SK-MEL-5 (cell line): ENCODE data around the gene TTLL1. TPM values are rescaled to one million over a fixed set of nuclear protein-coding genes. Genes with fewer than 3 reads are reported as not detected.
"Not testable (repeated sequence)": the region's sequence is repeated elsewhere in the genome, so short reads cannot be mapped to it uniquely, and the experiment has no call there.

Source experiments
- DNase-seq: peaks from one replicate; pipeline ENCODE4 v3.0.0-alpha.2; 2016; ENCODE audit warnings: low read depth, low spot score
- in situ Hi-C: cut with HindIII; loops from 2 replicates; pipeline ENCODE4 v1.10.0; 2016; ENCODE audit warnings: low sequenced_read_pairs, high pct_unique_total_duplicates, low pct_unique_long_range_greater_than_20kb
- total RNA-seq: library from RNA; depleted of rRNA; stranded (reverse); fragments of >200 nt; shearing (Covaris generic); gene quantifications from 2 replicates; pipeline ENCODE4 v1.2.3, GENCODE V29; 2014

The TTLL1 gene
- total RNA-seq, 1 experiment from 2014 or later, result 6.2 TPM

GRCh38 chr22:43036282-43036829, 52.8 kb downstream of the TTLL1 start:
- in situ Hi-C loops, result no loop called here
- no peak for DNase-seq

GRCh38 chr22:43035250-43035649, 53.9 kb downstream of the TTLL1 start:
- DNase-seq, result no peak
- in situ Hi-C loops, result no loop called here

GRCh38 chr22:43031617-43032016, 57.6 kb downstream of the TTLL1 start:
- DNase-seq, result no peak
- in situ Hi-C loops, result no loop called here

GRCh38 chr22:43018615-43019014, 70.6 kb downstream of the TTLL1 start:
- no peak for DNase-seq
- in situ Hi-C loops, result no loop called here

- in situ Hi-C loops, result no loop called here
Observed at GRCh38 chr22:43017525-43018460, 71.4 kb downstream of the TTLL1 start.

GRCh38 chr22:43016150-43016549, 73.0 kb downstream of the TTLL1 start:
- DNase-seq, in situ Hi-C loops: not testable (repeated sequence)

More at GRCh38 chr22:43017525-43018460, 71.4 kb downstream of the TTLL1 start:
- peak; percentile 30 for DNase-seq

GRCh38 chr22:43015677-43016042, 73.5 kb downstream of the TTLL1 start:
- in situ Hi-C loops, result no loop called here

GRCh38 chr22:43014869-43015676, 74.1 kb downstream of the TTLL1 start, which contains the start of gene PACSIN2:
PACSIN2 (minus strand) TSS chr22:43015149; CDS start chr22:42912080, 103,069 bp downstream.
- in situ Hi-C loops, result no loop called here

More at GRCh38 chr22:43015677-43016042, 73.5 kb downstream of the TTLL1 start:
- no peak for DNase-seq

GRCh38 chr22:43014316-43014868, 74.8 kb downstream of the TTLL1 start:
- in situ Hi-C loops, result no loop called here
- peak; percentile 46 for DNase-seq

More at GRCh38 chr22:43014869-43015676, 74.1 kb downstream of the TTLL1 start, which contains the start of gene PACSIN2:
- DNase-seq, result peak; percentile 99

- DNase-seq, result peak; percentile 21
- in situ Hi-C loops, result no loop called here
Observed at GRCh38 chr22:43013355-43014315, 75.6 kb downstream of the TTLL1 start.

GRCh38 chr22:43012390-43012789, 76.8 kb downstream of the TTLL1 start:
- no peak for DNase-seq
- in situ Hi-C loops, result no loop called here

GRCh38 chr22:43011079-43011478, 78.1 kb downstream of the TTLL1 start:
- no peak for DNase-seq
- in situ Hi-C loops, result no loop called here

GRCh38 chr22:43009444-43009843, 79.7 kb downstream of the TTLL1 start:
- in situ Hi-C loops, result no loop called here
- DNase-seq, result no peak

GRCh38 chr22:43008921-43009320, 80.3 kb downstream of the TTLL1 start:
- in situ Hi-C loops, result no loop called here
- DNase-seq, result no peak

- in situ Hi-C loops, result no loop called here
- no peak for DNase-seq
Observed at GRCh38 chr22:43008509-43008908, 80.7 kb downstream of the TTLL1 start.

GRCh38 chr22:43007519-43008102, 81.6 kb downstream of the TTLL1 start:
- in situ Hi-C loops, result no loop called here
- DNase-seq, result no peak
